GM12874 (cell line): Measurements from ENCODE around the gene DNAJC12.
A peak's percentile ranks its signal among the peaks of the same experiment; 100 is the strongest.

Experiments used
- CTCF ChIP-seq: IDR thresholded peaks from 2 replicates; pipeline ENCODE4 v1.5.1; 2011; ENCODE audit warnings: low read depth, mild to moderate bottlenecking, control low read depth, low read length, moderate library complexity; ENCODE audit not compliant: insufficient read depth

The DNAJC12 gene

DNA sequence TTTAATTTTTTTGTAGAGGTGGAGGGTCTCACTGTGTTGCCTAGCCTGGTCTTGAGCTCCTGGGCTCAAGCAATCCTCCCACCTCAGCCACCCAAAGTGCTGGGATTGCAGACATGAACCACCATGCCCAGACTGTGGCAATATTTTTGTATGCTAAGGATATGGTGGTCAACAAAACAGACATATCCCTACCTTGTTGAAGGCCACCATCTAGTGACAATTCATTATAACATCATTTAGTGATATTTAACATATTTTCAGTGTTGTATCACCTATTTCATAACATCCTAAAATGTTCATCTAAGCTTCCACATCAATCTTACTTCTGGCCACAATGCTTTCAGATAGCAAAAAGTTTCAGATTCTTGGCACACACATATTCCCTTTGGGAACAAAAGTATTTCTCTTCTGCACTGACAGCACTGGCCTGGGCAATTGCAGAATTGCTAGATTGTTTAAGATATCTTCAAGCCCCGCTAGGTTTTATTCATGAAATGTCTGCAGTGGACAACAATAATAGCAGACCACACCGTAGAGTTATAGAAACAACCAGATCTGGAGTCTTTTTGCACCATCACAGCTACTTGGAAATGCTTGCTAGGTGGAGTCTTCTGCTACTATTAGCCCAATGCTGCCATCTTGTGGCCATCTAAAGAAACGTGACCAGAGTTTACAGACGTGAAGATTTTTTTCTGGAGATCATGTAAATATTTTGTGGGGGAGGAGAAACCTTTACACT, 58.4 kb downstream of the DNAJC12 start:
- TF ChIP-seq CTCF: peak; percentile 52; the same call in 1 of the 2 replicates

GRCh38 chr10:67776371-67776770, 61.6 kb downstream of the DNAJC12 start:
- no peak for TF ChIP-seq CTCF

DNA sequence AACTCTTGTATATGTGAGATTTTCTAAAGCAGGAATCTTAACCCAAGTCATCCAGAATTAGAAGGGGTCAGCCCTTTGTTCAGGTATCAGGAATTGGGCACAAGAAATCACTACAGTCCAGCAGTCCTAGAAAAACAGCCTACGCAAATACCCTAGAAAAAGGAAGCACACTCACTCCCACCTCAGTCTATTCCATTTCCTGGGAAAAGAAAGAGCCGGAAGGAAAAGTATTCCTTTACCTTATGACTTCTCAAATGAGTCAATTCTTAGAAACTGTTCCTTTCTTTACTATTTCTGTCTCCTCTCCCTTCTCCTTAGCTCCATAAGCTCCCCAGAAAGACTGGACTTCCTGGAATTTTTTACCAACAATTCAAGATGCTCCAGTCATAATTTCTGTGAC, 62.7 kb downstream of the DNAJC12 start:
- no peak for TF ChIP-seq CTCF

DNA sequence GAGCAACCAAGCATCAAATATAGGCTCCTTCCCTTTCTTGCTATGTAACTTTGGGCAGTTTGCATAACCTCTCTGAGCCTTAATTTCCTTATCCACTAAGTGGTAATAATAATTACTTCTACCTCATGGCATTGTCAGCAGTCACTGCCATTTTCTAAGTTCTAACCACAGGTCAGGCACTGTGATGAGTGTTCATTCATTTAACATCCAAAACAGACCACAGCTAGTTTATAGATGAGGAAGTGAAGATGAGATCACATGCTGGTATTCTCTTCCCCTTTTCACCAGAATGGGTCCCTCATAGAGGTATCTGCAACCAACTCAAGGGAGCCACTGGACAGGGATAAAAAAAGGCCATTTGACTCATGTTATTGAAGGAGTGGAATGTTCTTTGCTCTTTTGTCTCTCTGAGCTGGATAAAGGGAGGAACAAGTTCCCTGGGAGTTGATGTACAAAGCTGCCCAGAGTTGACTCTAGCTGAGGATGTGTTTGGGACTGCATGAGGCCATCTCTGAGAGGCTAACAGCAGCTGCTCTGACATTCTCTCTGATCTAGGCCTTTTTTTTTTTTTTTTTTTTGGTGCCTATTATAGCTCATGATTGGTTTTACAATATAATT, 65.0 kb downstream of the DNAJC12 start:
- TF ChIP-seq CTCF: no peak

- no peak for TF ChIP-seq CTCF
These were observed 65.8 kb downstream of the DNAJC12 start for GRCh38 chr10:67772151-67772550.

DNA sequence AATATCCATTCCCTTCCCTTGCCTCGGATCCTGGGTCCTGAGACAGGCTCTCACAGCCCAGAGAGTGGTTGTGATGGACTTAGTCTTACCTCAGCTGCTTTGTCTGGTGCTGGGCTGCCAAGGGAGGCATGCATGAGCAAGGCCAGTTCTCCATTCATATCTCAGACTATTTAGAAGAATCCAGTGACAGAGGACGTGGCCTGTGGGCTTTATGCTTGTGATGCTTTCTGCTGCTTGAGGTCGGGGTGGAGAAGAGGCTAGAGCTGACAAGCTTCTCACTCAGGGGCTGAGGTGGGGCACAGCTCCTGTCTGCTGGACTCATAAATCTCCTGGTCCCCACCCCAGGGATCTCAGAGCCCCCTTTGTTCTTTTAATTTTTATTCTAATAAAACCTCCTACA, 66.8 kb downstream of the DNAJC12 start:
- no peak for TF ChIP-seq CTCF

DNA sequence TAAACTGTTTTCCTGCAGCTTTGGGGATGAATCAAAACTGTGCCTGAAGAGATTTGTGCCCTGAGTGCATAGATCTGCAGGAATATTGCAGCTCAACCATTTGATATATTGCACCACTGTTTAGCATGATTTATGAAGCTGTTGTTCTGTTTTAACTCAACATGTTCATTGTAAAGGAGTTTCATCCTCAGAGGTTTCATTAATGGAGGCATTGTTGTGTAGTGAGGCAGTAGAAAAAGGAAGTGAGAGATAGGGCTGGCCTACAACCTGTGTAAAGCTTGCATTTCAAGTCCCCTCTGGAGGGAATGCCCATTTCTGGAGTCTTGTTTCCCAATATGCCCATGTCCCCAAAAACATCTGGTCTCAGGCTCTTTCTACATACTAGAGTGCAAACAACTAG, 67.5 kb downstream of the DNAJC12 start:
- no peak for TF ChIP-seq CTCF
